HG03135 (cell line): ENCODE data around the gene NYAP2.

Experiments used
- ATAC-seq: cut with Tn5 transposase; IDR thresholded peaks from one replicate; pipeline ENCODE4 v1.9.1; 2021; ENCODE audit warnings: mild to moderate bottlenecking, moderate library complexity; ENCODE audit not compliant: unreplicated experiment

Gene NYAP2

GRCh38 chr2:225691711-225692110 lies 292.2 kb downstream of the NYAP2 start:
- ATAC-seq, result no peak

- no peak for ATAC-seq
Observed at GRCh38 chr2:225693259-225693658, 293.7 kb downstream of the NYAP2 start.

- ATAC-seq, result no peak
Observed at GRCh38 chr2:225694664-225695063, 295.2 kb downstream of the NYAP2 start.

- ATAC-seq, result no peak
Observed at GRCh38 chr2:225697936-225698335, 298.4 kb downstream of the NYAP2 start.
